AG09319 (cell line): Measurements from ENCODE around the gene ZNF592.

Source experiments
- DNase-seq: peaks from one replicate; pipeline ENCODE4 v3.0.0-alpha.2; 2010; ENCODE audit warnings: low read depth; ENCODE audit errors: extremely low read depth
- TF ChIP-seq, protein P1 (sequence below): IDR thresholded peaks from 2 replicates; pipeline ENCODE4 v1.5.1; 2011; ENCODE audit warnings: low read depth, mild to moderate bottlenecking, inconsistent platforms, low read length, moderate library complexity

Gene ZNF592, protein sequence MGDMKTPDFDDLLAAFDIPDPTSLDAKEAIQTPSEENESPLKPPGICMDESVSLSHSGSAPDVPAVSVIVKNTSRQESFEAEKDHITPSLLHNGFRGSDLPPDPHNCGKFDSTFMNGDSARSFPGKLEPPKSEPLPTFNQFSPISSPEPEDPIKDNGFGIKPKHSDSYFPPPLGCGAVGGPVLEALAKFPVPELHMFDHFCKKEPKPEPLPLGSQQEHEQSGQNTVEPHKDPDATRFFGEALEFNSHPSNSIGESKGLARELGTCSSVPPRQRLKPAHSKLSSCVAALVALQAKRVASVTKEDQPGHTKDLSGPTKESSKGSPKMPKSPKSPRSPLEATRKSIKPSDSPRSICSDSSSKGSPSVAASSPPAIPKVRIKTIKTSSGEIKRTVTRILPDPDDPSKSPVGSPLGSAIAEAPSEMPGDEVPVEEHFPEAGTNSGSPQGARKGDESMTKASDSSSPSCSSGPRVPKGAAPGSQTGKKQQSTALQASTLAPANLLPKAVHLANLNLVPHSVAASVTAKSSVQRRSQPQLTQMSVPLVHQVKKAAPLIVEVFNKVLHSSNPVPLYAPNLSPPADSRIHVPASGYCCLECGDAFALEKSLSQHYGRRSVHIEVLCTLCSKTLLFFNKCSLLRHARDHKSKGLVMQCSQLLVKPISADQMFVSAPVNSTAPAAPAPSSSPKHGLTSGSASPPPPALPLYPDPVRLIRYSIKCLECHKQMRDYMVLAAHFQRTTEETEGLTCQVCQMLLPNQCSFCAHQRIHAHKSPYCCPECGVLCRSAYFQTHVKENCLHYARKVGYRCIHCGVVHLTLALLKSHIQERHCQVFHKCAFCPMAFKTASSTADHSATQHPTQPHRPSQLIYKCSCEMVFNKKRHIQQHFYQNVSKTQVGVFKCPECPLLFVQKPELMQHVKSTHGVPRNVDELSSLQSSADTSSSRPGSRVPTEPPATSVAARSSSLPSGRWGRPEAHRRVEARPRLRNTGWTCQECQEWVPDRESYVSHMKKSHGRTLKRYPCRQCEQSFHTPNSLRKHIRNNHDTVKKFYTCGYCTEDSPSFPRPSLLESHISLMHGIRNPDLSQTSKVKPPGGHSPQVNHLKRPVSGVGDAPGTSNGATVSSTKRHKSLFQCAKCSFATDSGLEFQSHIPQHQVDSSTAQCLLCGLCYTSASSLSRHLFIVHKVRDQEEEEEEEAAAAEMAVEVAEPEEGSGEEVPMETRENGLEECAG (N-terminal part only)

DNA sequence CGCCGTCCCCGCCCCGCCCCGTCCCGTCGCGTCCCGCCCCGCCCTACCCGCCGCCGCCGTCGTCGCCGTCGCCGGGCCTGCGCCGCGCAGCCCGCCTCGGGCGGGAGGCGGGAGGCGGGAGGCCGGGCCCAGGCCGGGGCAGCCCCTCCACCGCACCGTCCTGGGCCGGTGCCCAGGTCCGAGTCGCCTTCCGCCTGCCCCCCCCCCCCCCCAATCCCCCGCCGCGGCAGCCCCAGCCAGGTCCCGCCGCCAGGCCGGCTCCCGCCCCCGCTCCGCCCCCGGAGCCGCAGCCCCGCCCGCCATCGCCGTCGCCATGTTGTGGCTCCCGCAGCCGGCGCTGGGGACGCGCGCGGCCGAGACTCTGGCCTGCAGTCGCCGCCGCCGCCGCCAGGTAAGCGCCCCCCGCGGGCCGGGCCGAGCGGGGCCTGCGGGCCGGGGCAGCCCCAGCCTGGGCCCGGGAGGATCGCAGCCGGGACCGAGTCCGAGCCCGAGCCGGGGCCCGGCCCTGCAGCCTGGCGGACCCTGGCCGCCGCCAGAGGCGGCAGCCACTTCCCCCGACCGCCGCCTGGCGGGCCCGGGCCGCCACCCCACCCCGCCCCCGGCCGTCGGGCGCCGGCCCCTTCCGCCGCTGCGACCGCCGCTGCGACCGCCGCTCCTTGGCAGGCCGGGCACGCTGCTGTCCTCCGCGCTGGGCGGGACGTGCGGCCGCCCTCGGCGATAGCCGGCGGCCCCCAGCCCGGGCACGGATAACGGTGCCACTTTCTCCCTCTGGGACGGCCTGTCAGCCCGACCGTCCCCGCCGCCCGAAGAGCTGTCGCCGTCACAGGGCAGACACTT lies at the start of gene ZNF592:
TSS of gene ZNF592 (plus strand) at position 319 of the 837 bp plus-strand sequence. CDS start 34,084 bp downstream, outside the sequence.
- DNase-seq = peak; percentile 55
- TF ChIP-seq, protein P1, sequence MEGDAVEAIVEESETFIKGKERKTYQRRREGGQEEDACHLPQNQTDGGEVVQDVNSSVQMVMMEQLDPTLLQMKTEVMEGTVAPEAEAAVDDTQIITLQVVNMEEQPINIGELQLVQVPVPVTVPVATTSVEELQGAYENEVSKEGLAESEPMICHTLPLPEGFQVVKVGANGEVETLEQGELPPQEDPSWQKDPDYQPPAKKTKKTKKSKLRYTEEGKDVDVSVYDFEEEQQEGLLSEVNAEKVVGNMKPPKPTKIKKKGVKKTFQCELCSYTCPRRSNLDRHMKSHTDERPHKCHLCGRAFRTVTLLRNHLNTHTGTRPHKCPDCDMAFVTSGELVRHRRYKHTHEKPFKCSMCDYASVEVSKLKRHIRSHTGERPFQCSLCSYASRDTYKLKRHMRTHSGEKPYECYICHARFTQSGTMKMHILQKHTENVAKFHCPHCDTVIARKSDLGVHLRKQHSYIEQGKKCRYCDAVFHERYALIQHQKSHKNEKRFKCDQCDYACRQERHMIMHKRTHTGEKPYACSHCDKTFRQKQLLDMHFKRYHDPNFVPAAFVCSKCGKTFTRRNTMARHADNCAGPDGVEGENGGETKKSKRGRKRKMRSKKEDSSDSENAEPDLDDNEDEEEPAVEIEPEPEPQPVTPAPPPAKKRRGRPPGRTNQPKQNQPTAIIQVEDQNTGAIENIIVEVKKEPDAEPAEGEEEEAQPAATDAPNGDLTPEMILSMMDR = no peak; the same call in 1 of the 2 replicates

DNA sequence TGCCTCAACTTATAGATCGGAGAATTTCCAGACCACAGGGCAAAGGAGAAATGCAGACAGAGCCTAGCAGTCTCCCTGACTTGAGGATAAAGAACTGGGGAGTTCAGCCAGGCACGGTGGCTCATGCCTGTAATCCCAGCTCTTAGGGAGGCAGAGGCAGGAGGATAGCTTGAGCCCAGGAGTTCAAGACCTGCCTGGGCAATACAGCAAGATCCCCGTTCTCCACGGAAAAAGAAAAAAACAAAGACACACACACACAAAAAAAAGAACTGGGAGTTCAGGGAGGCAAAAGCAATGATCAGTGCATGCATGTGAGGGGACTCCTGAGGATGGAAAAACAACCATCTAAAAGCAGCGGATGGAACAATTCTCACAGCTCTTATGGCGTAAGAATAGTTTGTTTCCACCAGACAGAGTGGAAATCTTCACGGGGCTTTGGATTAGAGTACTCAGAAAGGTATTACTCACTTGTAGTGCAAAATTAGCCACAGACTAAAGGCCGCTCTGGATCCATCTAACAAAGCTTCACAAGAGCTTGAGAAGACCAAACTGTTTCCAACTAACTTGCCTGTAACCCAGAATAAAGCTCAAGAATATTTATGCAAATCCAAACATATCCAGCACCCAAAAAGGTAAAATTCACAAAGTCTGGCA lies 48.7 kb upstream of the ZNF592 start:
- no peak for DNase-seq
- TF ChIP-seq, protein P1 = no peak

DNA sequence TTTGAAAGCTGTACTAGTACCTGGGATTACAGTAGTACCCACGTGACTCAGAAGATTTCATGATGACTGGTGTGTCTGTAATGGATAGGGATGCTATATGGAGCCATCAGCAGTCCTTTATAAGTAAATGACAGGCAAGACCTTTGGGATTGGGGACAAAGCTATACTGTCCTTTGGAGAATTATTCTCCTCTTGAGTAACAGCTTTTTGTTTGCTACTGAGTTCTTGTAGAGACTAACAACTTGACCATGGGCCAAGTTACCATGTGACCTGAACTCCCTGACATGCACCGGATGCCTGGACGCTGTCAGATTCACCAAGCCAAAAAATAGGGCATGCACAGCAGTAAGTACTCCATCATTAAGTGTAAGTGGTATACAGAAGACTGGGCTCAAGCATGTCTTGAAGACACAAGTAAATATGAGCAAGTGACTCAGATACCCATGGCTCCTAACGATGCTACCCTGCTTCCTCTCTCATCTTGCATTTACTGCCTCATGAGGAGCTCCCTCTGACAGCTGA lies 45.4 kb upstream of the ZNF592 start:
- TF ChIP-seq, protein P1 = no peak
- no peak for DNase-seq

DNA sequence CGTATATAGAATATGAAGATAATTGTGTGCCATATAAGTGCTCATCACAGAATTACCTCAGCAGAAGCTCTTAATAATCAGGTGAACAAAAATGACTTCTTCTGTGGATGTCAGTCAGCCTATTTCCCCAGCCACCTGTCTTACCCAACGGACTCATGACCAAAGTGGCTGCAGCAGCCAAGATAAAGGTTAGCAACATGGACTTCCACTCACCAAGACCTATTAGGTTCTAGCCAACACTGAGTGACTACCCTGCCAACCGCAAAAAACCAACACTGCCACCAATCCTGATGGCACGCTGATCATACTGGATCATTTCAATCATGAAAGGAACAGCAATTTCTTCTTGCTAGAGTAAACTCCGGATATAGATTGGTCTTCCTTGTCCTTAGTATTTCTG lies 44.6 kb upstream of the ZNF592 start:
- TF ChIP-seq, protein P1 = no peak
- DNase-seq = no peak

DNA sequence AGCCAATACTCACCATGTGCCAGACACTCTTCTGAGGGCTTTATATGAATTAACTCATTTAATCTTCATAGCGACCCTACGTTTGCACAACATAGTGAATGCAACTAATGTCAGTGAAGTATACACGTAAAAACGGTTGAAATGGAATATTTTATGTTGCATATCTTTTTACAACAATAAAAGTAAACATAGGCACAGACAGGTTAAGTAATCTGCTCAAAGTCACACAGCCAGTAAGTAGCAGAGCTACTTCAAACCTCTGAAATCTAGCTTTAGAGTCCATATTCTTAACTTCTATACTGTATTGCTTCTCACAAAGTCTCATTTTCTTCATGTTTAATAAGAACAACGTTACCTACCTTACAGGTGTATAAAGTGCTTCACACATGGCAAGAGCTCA lies 34.0 kb upstream of the ZNF592 start:
- no peak for DNase-seq
- TF ChIP-seq, protein P1 = no peak

DNA sequence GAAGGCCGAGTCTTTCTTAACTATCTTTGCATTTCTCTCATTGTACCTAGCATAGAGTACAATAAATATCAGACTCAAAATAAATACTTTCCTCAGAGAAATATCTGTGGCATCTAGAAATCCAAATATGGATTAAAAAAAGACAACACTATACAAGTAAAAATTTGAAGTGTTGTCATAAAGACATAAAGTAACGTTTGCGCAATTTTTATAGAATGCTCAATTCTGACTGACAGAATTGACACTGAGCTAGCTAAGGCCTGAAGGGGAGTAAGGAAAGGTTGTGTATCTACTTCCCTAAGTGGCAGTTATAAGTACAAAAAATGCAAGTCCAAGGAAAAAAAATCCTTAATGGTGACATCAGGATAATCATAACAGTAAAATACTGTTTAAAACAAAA lies 33.6 kb upstream of the ZNF592 start:
- no peak for DNase-seq
- TF ChIP-seq, protein P1 = no peak
